ENCODE data around the gene ABTB1.
"Not testable (repeated sequence)": the region's sequence is repeated elsewhere in the genome, so short reads cannot be mapped to it uniquely, and the experiment has no call there.

Gene ABTB1

GRCh38 chr3:127679534-127680145 lies 6.9 kb downstream of the ABTB1 start:
- Histone ChIP-seq H3K79me2 (ENCODE audit: insufficient read depth, low read length) (no peaks in the 10 kb centered on the region), H2AFZ (ENCODE audit: low read length) (no peak overlapping the region), H3F3A (ENCODE audit: low read depth) (0 out of 2 replicates have a peak, but pooled peaks cover 5% of the 10 kb centered on the region), H4K20me1 (ENCODE audit: insufficient read depth, low read length, poor library complexity, severe bottlenecking) (no peaks in the 10 kb centered on the region), H3K4me2 (ENCODE audit: low read depth, low read length, poor library complexity, severe bottlenecking) (no peak overlapping the region), H3K27me3 (ENCODE audit: insufficient read depth, low read length, poor library complexity, severe bottlenecking) (no peaks in the 10 kb centered on the region), H3K9me3 (ENCODE audit: insufficient read depth, low read depth, low read length) (no peaks in the 10 kb centered on the region), H3K36me3 (ENCODE audit: insufficient read depth, low read length) (no peaks in the 10 kb centered on the region), H3K9ac (ENCODE audit: low read depth, low read length, poor library complexity, severe bottlenecking) (no peak overlapping the region), H3K4me3 (ENCODE audit: low read length, poor library complexity, severe bottlenecking) (no peak overlapping the region), H3K9me2 (replicated peaks; ENCODE audit: low read depth, low read length) (no peaks in the 10 kb centered on the region), H3K4me1 (ENCODE audit: insufficient read depth, low read length, poor library complexity, severe bottlenecking) (no peaks in the 10 kb centered on the region)
- TF ChIP-seq EZH2phosphoT487 (IDR thresholded peaks at IDR 0.05; ENCODE audit: borderline replicate concordance) (no peak), CTCF (conservative IDR thresholded peaks at IDR 0.05; ENCODE audit: low read length) (0 out of 2 replicates have a peak, but pooled peaks have one; percentile 12)

- H3F3A ChIP-seq (ENCODE audit: low read depth): 0 out of 2 replicates have a peak, but pooled peaks cover 5% of the 10 kb centered on the region
These were observed 7.5 kb downstream of the ABTB1 start for GRCh38 chr3:127680146-127680661.

DNA sequence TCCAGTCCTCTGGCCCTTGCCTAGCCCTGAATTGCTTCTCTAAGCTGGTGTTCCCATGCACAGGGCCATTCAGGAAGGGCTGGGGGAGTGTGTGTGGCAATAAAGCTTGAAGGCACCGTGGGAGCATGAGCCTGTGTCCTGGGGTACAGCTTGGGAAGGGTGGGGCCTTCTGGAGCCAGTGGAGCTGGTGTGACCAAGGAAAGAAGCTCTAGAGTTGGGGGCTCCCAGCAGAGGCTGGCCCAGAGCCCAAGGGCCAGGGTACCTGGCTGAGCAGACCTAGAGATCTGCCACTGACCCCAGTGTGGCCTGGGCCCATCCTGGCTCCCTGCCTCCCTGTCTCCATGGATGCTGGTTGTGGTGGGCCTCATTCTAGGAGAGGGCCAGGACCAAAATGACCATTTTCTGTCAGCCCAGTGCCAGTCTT lies 8.1 kb downstream of the ABTB1 start:
- H3K4me3 ChIP-seq (ENCODE audit: low read length, poor library complexity, severe bottlenecking): no peak overlapping the region
- H3F3A ChIP-seq (ENCODE audit: low read depth): 0 out of 2 replicates have a peak, but pooled peaks cover 5% of the 10 kb centered on the region
- no peak for TF ChIP-seq EZH2phosphoT487 (IDR thresholded peaks at IDR 0.05; ENCODE audit: borderline replicate concordance)
- TF ChIP-seq CTCF (conservative IDR thresholded peaks at IDR 0.05; ENCODE audit: low read length): no peak
- no peaks in the 10 kb centered on the region for H3K27me3 ChIP-seq (ENCODE audit: insufficient read depth, low read length, poor library complexity, severe bottlenecking)
- H3K79me2 ChIP-seq (ENCODE audit: insufficient read depth, low read length): no peaks in the 10 kb centered on the region
- H2AFZ ChIP-seq (ENCODE audit: low read length): no peak overlapping the region
- H3K9me3 ChIP-seq (ENCODE audit: insufficient read depth, low read depth, low read length): no peaks in the 10 kb centered on the region
- H3K36me3 ChIP-seq (ENCODE audit: insufficient read depth, low read length): no peaks in the 10 kb centered on the region
- no peaks in the 10 kb centered on the region for H3K9me2 ChIP-seq (replicated peaks; ENCODE audit: low read depth, low read length)
- no peak overlapping the region for H3K9ac ChIP-seq (ENCODE audit: low read depth, low read length, poor library complexity, severe bottlenecking)
- no peaks in the 10 kb centered on the region for H3K4me1 ChIP-seq (ENCODE audit: insufficient read depth, low read length, poor library complexity, severe bottlenecking)
- no peaks in the 10 kb centered on the region for H4K20me1 ChIP-seq (ENCODE audit: insufficient read depth, low read length, poor library complexity, severe bottlenecking)
- no peak overlapping the region for H3K4me2 ChIP-seq (ENCODE audit: low read depth, low read length, poor library complexity, severe bottlenecking)

More at GRCh38 chr3:127680146-127680661, 7.5 kb downstream of the ABTB1 start:
- Histone ChIP-seq H3K9me3 (ENCODE audit: insufficient read depth, low read depth, low read length) (no peaks in the 10 kb centered on the region), H3K4me3 (ENCODE audit: low read length, poor library complexity, severe bottlenecking) (no peak overlapping the region), H3K27me3 (ENCODE audit: insufficient read depth, low read length, poor library complexity, severe bottlenecking) (no peaks in the 10 kb centered on the region), H3K79me2 (ENCODE audit: insufficient read depth, low read length) (no peaks in the 10 kb centered on the region), H3K9me2 (replicated peaks; ENCODE audit: low read depth, low read length) (no peaks in the 10 kb centered on the region), H2AFZ (ENCODE audit: low read length) (no peak overlapping the region), H4K20me1 (ENCODE audit: insufficient read depth, low read length, poor library complexity, severe bottlenecking) (no peaks in the 10 kb centered on the region), H3K4me2 (ENCODE audit: low read depth, low read length, poor library complexity, severe bottlenecking) (no peak overlapping the region), H3K4me1 (ENCODE audit: insufficient read depth, low read length, poor library complexity, severe bottlenecking) (no peaks in the 10 kb centered on the region), H3K9ac (ENCODE audit: low read depth, low read length, poor library complexity, severe bottlenecking) (no peak overlapping the region), H3K36me3 (ENCODE audit: insufficient read depth, low read length) (no peaks in the 10 kb centered on the region)
- TF ChIP-seq EZH2phosphoT487 (IDR thresholded peaks at IDR 0.05; ENCODE audit: borderline replicate concordance) (no peak), CTCF (conservative IDR thresholded peaks at IDR 0.05; ENCODE audit: low read length) (no peak)

DNA sequence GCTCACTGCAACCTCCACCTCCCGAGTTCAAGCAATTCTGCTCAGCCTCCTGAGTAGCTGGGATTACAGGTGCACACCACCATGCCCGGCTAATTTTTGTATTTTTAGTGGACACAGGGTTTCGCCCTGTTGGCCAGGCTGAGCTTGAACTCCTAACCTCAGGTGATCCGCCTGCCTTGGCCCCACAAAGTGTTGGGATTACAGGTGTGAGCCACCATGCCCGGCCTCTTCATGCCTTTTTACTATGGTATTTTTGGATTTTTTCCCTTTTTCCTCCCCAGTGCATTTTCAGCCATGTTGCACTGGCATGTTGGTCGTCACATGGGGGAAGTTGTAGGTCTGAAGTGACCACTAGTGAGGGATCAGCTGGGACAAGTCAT lies 9.4 kb downstream of the ABTB1 start:
- H3K9me3 ChIP-seq (ENCODE audit: insufficient read depth, low read depth, low read length); H3K4me1 ChIP-seq (ENCODE audit: insufficient read depth, low read length, poor library complexity, severe bottlenecking); H3K4me3 ChIP-seq (ENCODE audit: low read length, poor library complexity, severe bottlenecking); H3F3A ChIP-seq (ENCODE audit: low read depth); H4K20me1 ChIP-seq (ENCODE audit: insufficient read depth, low read length, poor library complexity, severe bottlenecking); H3K4me2 ChIP-seq (ENCODE audit: low read depth, low read length, poor library complexity, severe bottlenecking); H3K9ac ChIP-seq (ENCODE audit: low read depth, low read length, poor library complexity, severe bottlenecking); H2AFZ ChIP-seq (ENCODE audit: low read length); H3K79me2 ChIP-seq (ENCODE audit: insufficient read depth, low read length); H3K36me3 ChIP-seq (ENCODE audit: insufficient read depth, low read length); H3K27me3 ChIP-seq (ENCODE audit: insufficient read depth, low read length, poor library complexity, severe bottlenecking); H3K9me2 ChIP-seq (replicated peaks; ENCODE audit: low read depth, low read length): not testable (repeated sequence)
